ENCODE measurements around the gene PHYHIPL. TPM values are rescaled to one million over a fixed set of nuclear protein-coding genes. Genes with fewer than 3 reads are reported as not detected.

The PHYHIPL gene
- total and polyA plus RNA-seq, 2 of the 4 experiments (the other 2 are of a cell fraction) = not detected

DNA sequence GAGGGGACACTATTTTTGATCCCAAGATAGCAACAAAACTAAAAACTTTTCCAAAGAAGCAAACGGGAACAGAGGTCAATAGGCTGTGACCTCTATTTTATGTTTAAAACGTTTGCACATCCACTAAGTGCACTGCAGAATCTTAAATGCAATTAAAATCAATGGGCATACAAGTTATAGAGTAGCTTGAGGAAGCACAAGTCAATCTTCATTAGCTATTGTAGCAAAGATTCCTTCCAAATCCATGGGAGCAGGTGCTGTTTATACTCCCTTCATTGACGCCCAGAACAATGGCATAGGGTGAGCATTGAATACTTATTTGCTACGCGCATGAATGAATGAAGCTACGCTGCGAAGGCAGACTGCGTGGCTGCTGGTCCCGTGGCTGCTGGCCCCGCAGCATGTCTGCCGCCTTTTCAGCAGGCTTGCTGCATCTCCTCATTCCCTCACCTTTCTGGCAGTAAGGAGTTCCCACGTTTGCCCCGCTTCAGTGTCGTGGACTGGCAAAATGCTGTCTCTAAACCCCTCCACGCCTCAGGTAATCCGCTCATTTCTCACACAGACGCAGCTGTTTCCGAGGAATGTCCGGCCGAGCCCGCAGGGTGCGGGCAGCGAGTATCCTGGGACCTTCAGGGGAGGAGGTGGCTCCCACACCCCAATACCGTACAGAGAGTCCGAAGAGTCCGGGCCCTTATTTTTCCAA is 754 bp upstream of the PHYHIPL start:
- Histone ChIP-seq H2BK20ac (ENCODE audit: low read depth, low read length) (no peak overlapping the region), H2AK9ac (replicated peaks; ENCODE audit: low read depth, low read length, poor library complexity) (no peak overlapping the region), H2BK5ac (ENCODE audit: low read depth, low read length, poor library complexity, severe bottlenecking) (no peak overlapping the region), H3K23ac (ENCODE audit: low read depth, low read length) (no peak overlapping the region), H3K14ac (replicated peaks; ENCODE audit: low read depth, low read length) (no peak overlapping the region), H3K4ac (ENCODE audit: low read depth, low read length) (no peak overlapping the region), H4K91ac (ENCODE audit: insufficient read depth, low read depth, low read length) (no peak overlapping the region), H2AK5ac (ENCODE audit: low read depth, low read length) (no peak overlapping the region), H4K20me1 (ENCODE audit: insufficient read depth, low read length) (no peaks in the 10 kb centered on the region), H3K4me2 (ENCODE audit: low read depth, low read length) (no peak overlapping the region; the same call in 1 of the 2 replicates), H4K8ac (ENCODE audit: low read depth in 2 of 2, low read length in 2 of 2) (no peak overlapping the region), H3K4me3 (ENCODE audit: insufficient read depth, low read depth, low read length) (no peak overlapping the region), H2BK120ac (ENCODE audit: low read depth, low read length) (no peak overlapping the region), H3K27ac (ENCODE audit: insufficient read depth, low read length) (no peak overlapping the region), H4K5ac (ENCODE audit: low read depth, low read length) (no peak overlapping the region), H2BK15ac (ENCODE audit: low read depth, low read length) (no peak overlapping the region), H3K9ac (ENCODE audit: low read depth, low read length) (no peak overlapping the region), H2AFZ (replicated peaks; ENCODE audit: low read length, poor library complexity) (peak overlapping the region; percentile 17), H3K79me1 (ENCODE audit: low read depth in 1 of 2, low read length in 2 of 2) (no peaks in the 10 kb centered on the region), H3K56ac (ENCODE audit: extremely low read depth, insufficient read depth, low read length) (no peak overlapping the region), H3K18ac (ENCODE audit: low read depth, low read length) (no peak overlapping the region), H3K4me1 (ENCODE audit: control insufficient read depth, insufficient read depth, low read length) (no peaks in the 10 kb centered on the region), H3K27me3 (ENCODE audit: control insufficient read depth, insufficient read depth, low read length) (peaks cover 18% of the 10 kb centered on the region), H3K9me1 (ENCODE audit: insufficient read depth, low read length) (no peaks in the 10 kb centered on the region), H3K36me3 (ENCODE audit: control insufficient read depth, insufficient read depth, low read length) (no peaks in the 10 kb centered on the region), H3K9me3 (ENCODE audit: control insufficient read depth, insufficient read depth, low read length) (no peaks in the 10 kb centered on the region)
- no peak for TF ChIP-seq SMC3 (IDR thresholded peaks at IDR 0.05; ENCODE audit: low read depth, low read length)
- TF ChIP-seq CHD1 (IDR thresholded peaks at IDR 0.05; ENCODE audit: low read depth, low read length) = no peak
- TF ChIP-seq POLR2A (IDR thresholded peaks at IDR 0.05; ENCODE audit: low read depth, low read length) = no peak
- POLR2A ChIA-PET (ENCODE audit: unreplicated experiment) = no interaction called here
- dilution Hi-C loops (cut with HindIII; ENCODE audit: low sequenced_read_pairs, unreplicated experiment) = no loop called here
- in situ Hi-C loops (cut with MboI; ENCODE audit: low sequenced_read_pairs) = loop anchor here (10.0 kb wide), 1 partner anchor 391 kb away; no protein-coding TSS in a partner anchor
- ATAC-seq (ENCODE audit: low read depth) (no peak; the same call in 1 of the 2 replicates), DNase-seq (no peak)
- 5% methylated on average over 10 of the region's 26 CpGs; no CpG with 5 or more reads in 1 of the 2 experiments for WGBS, 2 experiments (ENCODE audit: extremely low coverage in 2 of 2, insufficient read length in 1 of 2)
- no TSS peak for BruUV-seq (replicated peaks)
- intact Hi-C loops (cut with micrococcal nuclease) = no loop called here
- CTCF ChIA-PET = no interaction called here
